ENCODE measurements around the gene ZNF629.
"Not testable (repeated sequence)": the region's sequence is repeated elsewhere in the genome, so short reads cannot be mapped to it uniquely, and the experiment has no call there.

The ZNF629 gene

DNA sequence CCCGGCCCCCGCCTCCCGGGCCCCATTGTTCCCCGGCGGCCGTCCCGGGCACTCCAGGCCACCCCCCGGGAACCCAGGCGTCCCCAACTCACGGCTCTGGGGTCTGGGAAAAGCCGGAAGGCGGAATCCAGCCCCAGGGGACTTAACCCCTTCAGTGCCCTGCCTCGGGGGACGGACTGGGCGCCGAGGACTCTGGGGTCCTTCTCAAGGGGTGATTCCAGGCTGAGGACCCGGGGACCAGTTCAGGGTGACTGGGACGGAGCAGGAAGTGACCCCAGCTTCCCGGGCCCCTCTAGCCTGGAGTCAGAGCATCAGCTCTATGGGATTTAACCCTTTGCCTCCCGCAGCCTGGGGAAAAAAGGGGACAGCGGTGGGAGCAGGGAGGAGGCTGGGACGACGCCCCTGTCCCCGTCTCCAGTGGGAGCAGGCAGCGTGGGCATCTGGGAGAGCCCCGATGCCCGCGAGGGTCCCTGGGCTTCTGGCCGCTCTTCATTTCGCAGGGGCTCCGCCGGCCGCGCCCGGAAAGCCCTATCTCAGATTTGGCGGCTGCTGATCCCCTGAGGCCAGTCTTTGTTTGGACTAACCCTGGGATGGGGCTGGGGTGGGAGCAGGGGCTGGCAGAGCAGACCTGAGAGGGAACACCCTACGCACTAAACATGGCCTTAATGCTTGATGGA is at the start of gene ZNF629:
Gene ZNF629 (minus strand): TSS at position 270 of the 677 bp plus-strand sequence. CDS start 2,723 bp downstream, outside the sequence.
- Histone ChIP-seq H3K4me3 (ENCODE audit: low read depth, low read length) (peak within 1 kb of the TSS; percentile 85), H3K27me3 (ENCODE audit: control insufficient read depth, insufficient read depth, low read length) (no peaks in the 10 kb centered on the region), H3K9me3 (ENCODE audit: control insufficient read depth, insufficient read depth, low read length) (no peaks in the 10 kb centered on the region), H3K4me1 (ENCODE audit: control insufficient read depth, insufficient read depth, low read length) (peaks cover 3% of the 10 kb centered on the region), H3K36me3 (ENCODE audit: control insufficient read depth, insufficient read depth, low read length) (peaks cover 18% of the 10 kb centered on the region), H3K9ac (ENCODE audit: low read depth, low read length) (peak within 1 kb of the TSS; percentile 94)

DNA sequence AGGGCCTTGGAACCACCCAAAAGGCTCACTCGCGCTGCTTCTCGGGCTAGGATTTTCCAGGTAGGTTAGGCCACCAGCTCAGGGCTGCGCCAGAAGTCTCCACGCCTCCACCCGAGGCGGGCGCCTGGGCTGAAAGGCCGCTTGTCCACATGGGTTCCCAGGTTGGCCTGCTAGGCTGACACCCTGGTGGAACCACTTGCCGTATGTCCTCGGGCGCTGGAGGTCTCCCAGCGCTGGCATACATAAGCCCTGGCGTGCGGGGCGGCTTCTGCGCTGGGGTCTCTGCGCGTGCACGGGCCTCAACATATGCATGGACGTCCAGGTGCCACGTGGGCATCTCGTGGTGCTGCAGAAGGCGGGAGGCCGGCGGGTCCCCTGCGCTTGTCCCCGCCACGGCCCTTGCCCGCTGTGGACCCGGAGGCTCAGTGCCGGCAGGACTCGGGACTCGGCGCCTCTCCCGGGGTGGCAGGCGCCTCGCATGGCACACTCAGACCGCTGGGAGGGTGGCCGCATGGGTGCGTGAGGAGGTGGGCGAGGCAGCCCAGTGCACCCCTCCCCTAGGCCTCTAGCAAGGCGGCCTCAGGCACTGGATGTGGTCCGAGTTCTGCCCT is 47.2 kb upstream of the ZNF629 start:
- H3K4me1 ChIP-seq (ENCODE audit: control insufficient read depth, insufficient read depth, low read length), result no peaks in the 10 kb centered on the region
- no peaks in the 10 kb centered on the region for H3K36me3 ChIP-seq (ENCODE audit: control insufficient read depth, insufficient read depth, low read length)
- peaks cover 4% of the 10 kb centered on the region for H3K27me3 ChIP-seq (ENCODE audit: control insufficient read depth, insufficient read depth, low read length)
- H3K9me3 ChIP-seq (ENCODE audit: control insufficient read depth, insufficient read depth, low read length), result no peaks in the 10 kb centered on the region
- H3K9ac ChIP-seq (ENCODE audit: low read depth, low read length), result no peak overlapping the region
- no peak overlapping the region for H3K4me3 ChIP-seq (ENCODE audit: low read depth, low read length)

DNA sequence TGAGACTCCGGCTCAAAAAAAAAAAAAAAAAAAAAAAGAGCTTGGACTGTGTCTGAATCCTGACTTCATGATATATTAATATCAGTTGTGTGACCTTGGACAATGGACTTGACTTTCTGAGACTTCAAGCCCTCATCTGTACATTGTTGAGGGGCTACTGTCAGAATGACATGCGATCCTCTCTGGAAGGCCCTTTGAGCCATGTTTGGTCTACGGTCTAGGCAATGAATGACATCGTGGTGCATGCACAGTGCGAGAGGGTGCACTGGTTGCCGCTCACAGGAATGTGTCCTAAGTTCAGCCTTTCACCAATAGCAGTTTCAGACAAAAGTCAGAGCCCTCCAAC is 43.0 kb upstream of the ZNF629 start:
- H3K36me3 ChIP-seq (ENCODE audit: control insufficient read depth, insufficient read depth, low read length), result no peaks in the 10 kb centered on the region
- H3K4me3 ChIP-seq (ENCODE audit: low read depth, low read length), result no peak overlapping the region
- H3K4me1 ChIP-seq (ENCODE audit: control insufficient read depth, insufficient read depth, low read length), result no peaks in the 10 kb centered on the region
- peaks cover 14% of the 10 kb centered on the region for H3K27me3 ChIP-seq (ENCODE audit: control insufficient read depth, insufficient read depth, low read length)
- H3K9me3 ChIP-seq (ENCODE audit: control insufficient read depth, insufficient read depth, low read length), result no peaks in the 10 kb centered on the region
- no peak overlapping the region for H3K9ac ChIP-seq (ENCODE audit: low read depth, low read length)

DNA sequence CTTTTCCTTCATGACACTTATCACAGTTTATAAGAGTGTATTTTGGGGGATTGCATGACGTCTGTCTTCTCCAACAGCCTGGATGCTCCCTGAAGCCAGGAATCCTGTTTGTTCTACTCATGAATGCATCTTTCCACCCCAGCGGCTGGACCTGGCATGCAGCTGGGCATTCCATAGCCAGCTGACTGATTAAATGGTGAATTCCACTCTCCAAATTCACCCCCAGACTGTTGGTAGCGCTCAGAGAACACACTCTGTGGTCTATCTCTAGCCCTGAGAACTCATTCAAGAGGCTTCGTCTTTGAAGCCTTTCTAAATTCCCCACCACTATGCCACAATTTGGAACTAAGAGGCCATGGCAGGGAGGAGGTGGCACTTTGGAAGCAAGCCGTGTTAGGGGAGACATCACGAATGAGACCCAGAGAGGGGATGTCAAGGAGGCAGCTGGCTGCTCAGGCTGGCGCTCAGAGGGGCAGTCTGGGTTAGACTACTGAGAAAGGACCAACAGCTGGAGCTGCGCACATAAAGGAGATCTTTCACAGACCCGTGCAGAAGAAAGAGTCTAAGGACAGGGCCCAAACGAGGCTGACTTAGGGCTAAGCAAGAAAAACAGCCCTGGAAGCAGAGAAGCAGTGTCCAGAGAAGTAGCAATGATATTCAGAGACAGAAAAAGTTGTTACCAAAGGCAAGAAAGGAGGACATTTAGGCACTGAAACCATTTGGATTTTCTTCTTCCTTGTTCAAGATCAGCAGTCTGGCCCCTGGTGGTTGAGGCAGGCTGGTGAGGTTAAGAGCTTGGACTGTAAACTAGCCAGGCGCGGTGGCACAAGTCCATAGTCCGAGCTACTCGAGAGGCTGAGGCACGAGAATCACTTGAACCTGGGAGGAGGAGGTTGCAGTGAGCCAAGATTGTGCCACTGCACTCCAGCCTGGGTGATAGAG is 42.4 kb upstream of the ZNF629 start:
- H3K4me3 ChIP-seq (ENCODE audit: low read depth, low read length), result no peak overlapping the region
- H3K9ac ChIP-seq (ENCODE audit: low read depth, low read length), result no peak overlapping the region
- H3K4me1 ChIP-seq (ENCODE audit: control insufficient read depth, insufficient read depth, low read length), result no peaks in the 10 kb centered on the region
- no peaks in the 10 kb centered on the region for H3K36me3 ChIP-seq (ENCODE audit: control insufficient read depth, insufficient read depth, low read length)
- H3K27me3 ChIP-seq (ENCODE audit: control insufficient read depth, insufficient read depth, low read length), result peaks cover 14% of the 10 kb centered on the region
- no peaks in the 10 kb centered on the region for H3K9me3 ChIP-seq (ENCODE audit: control insufficient read depth, insufficient read depth, low read length)

DNA sequence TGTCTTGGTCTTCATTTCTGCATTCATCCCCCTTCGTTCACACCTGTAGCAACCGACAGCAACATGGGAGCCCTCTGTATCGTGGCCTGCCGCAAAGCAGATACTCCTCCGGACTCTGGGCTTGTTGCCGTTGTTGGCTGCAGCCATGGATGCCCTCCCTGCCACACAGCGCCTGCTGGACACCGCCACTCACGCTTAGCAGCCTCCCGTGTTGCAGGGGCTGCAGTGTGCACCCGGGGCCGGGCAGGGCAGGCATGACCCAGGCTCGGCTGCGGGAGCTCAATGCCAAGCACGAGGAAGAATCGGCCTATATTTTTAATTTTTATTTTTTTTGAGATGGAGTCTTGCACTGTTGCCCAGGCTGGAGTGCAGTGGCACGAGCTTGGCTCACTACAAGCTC is 34.9 kb upstream of the ZNF629 start:
- H3K4me1 ChIP-seq (ENCODE audit: control insufficient read depth, insufficient read depth, low read length), result no peaks in the 10 kb centered on the region
- H3K27me3 ChIP-seq (ENCODE audit: control insufficient read depth, insufficient read depth, low read length), result peaks cover 2% of the 10 kb centered on the region

DNA sequence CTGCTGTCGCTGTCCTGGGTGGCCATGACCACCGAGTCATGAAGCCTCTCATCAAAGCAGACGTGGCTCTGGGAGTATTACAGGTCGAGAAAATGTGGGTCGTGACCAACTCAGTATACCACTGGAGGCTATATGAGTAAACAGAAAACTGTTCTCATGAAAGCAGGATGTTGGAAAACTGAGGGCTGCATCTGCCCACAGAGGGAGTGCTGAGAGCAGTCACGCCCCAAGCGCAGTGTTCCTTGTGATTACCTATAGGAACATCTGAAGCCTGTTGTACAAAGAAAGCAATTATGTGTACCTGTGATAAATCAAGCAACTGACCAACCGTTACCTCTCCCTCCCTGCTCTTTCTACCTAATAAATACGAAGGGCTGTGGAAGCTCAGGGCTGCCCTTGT is 34.4 kb upstream of the ZNF629 start:
- not testable (repeated sequence) for H3K9ac ChIP-seq (ENCODE audit: low read depth, low read length); H3K4me1 ChIP-seq (ENCODE audit: control insufficient read depth, insufficient read depth, low read length); H3K27me3 ChIP-seq (ENCODE audit: control insufficient read depth, insufficient read depth, low read length)

More for the DNA sequence above, 34.9 kb upstream of the ZNF629 start:
- H3K9ac ChIP-seq (ENCODE audit: low read depth, low read length), result no peak overlapping the region
- H3K36me3 ChIP-seq (ENCODE audit: control insufficient read depth, insufficient read depth, low read length), result no peaks in the 10 kb centered on the region
- no peaks in the 10 kb centered on the region for H3K9me3 ChIP-seq (ENCODE audit: control insufficient read depth, insufficient read depth, low read length)
- H3K4me3 ChIP-seq (ENCODE audit: low read depth, low read length), result no peak overlapping the region

DNA sequence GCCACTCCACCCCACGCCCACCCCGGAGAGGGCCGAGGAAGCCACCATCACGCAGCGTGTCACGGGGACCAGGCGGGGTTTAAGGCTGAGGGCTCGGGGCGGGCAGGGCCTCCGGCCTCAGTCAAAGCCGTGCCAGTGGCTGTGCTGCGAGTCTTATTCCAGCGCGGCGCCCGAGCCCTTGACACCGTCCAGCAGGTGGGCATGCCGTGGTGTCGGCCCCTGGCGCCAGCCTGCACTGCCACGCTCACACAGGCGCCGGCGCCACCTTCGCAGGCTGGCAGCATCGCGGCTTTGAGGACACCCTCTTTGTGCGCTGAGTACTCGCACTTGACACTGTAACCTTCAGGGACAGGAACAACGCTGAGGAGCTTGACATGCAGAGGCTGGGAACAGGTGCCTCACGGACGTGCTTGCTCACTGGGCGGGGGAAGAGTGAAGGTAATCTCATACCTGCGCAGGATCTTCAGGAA is 34.0 kb upstream of the ZNF629 start:
- no peak overlapping the region for H3K4me3 ChIP-seq (ENCODE audit: low read depth, low read length)
- no peak overlapping the region for H3K9ac ChIP-seq (ENCODE audit: low read depth, low read length)
- H3K36me3 ChIP-seq (ENCODE audit: control insufficient read depth, insufficient read depth, low read length), result no peaks in the 10 kb centered on the region
- H3K4me1 ChIP-seq (ENCODE audit: control insufficient read depth, insufficient read depth, low read length), result no peaks in the 10 kb centered on the region
- H3K27me3 ChIP-seq (ENCODE audit: control insufficient read depth, insufficient read depth, low read length), result peaks cover 2% of the 10 kb centered on the region
- no peaks in the 10 kb centered on the region for H3K9me3 ChIP-seq (ENCODE audit: control insufficient read depth, insufficient read depth, low read length)

More for the DNA sequence above, 34.4 kb upstream of the ZNF629 start:
- not testable (repeated sequence) for H3K36me3 ChIP-seq (ENCODE audit: control insufficient read depth, insufficient read depth, low read length); H3K4me3 ChIP-seq (ENCODE audit: low read depth, low read length); H3K9me3 ChIP-seq (ENCODE audit: control insufficient read depth, insufficient read depth, low read length)

DNA sequence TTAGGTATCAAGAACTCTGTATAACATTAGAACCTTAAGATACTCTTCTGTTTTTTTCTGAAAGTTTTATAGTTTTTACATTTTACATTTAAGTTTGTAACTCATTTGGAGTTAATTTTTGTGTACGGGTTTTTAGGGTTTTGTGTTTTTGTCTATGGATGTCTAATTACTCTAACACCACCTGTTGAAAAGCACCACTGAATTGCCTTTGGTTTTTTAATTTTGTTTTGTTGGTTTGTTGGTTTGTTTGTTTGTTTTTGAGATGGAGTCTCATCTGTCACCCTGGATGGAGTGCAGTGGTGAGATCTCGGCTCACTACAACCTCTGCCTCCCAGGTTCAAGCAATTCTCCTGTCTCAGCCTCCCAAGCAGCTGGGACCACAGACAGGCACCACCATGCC is 29.8 kb upstream of the ZNF629 start:
- no peaks in the 10 kb centered on the region for H3K36me3 ChIP-seq (ENCODE audit: control insufficient read depth, insufficient read depth, low read length)
- no peaks in the 10 kb centered on the region for H3K9me3 ChIP-seq (ENCODE audit: control insufficient read depth, insufficient read depth, low read length)
- H3K9ac ChIP-seq (ENCODE audit: low read depth, low read length), result no peak overlapping the region
- H3K27me3 ChIP-seq (ENCODE audit: control insufficient read depth, insufficient read depth, low read length), result peaks cover 6% of the 10 kb centered on the region
- H3K4me1 ChIP-seq (ENCODE audit: control insufficient read depth, insufficient read depth, low read length), result peaks cover 3% of the 10 kb centered on the region
- H3K4me3 ChIP-seq (ENCODE audit: low read depth, low read length), result no peak overlapping the region

DNA sequence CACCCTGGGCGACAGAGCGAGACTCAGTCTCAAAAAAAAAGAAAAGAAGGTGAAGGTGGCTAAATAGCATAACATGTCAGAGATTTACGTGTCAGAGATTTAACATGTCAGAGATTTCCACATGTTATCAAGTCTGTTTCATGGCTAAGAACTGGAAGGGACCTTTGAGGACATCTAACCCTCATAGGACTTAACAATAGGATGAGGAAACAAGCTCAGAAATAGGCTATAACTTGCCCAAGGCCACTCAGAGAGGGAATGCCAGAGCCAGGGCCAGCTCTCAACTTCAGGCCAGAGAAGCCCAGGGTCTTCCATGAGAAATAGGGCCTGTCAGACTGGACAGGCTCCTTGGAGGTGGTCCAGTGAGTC is 26.8 kb upstream of the ZNF629 start:
- H3K9me3 ChIP-seq (ENCODE audit: control insufficient read depth, insufficient read depth, low read length), result no peaks in the 10 kb centered on the region
- H3K9ac ChIP-seq (ENCODE audit: low read depth, low read length), result peak overlapping the region; percentile 65
- no peaks in the 10 kb centered on the region for H3K36me3 ChIP-seq (ENCODE audit: control insufficient read depth, insufficient read depth, low read length)
- peak overlapping the region; percentile 56 for H3K4me3 ChIP-seq (ENCODE audit: low read depth, low read length)
- peaks cover 10% of the 10 kb centered on the region for H3K27me3 ChIP-seq (ENCODE audit: control insufficient read depth, insufficient read depth, low read length)
- H3K4me1 ChIP-seq (ENCODE audit: control insufficient read depth, insufficient read depth, low read length), result peaks cover 3% of the 10 kb centered on the region

DNA sequence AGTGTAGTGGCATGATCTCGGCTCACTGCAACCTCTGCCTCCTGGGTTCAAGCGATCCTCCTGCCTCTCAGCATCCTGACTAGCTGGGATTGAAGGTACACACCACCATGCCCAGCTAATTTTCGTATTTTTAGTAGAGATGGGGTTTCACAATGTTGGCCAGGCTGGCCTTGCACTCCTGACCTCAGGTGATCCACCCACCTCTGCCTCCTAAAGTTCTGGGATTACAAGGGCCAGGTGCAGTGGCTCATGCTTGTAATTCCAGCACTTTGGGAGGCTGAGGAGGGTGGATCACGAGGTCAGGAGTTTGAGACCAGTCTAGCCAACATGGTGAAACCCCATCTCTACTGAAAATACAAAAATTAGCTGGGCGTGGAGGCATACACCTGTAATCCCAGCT is 22.7 kb upstream of the ZNF629 start:
- H3K4me3 ChIP-seq (ENCODE audit: low read depth, low read length); H3K36me3 ChIP-seq (ENCODE audit: control insufficient read depth, insufficient read depth, low read length); H3K4me1 ChIP-seq (ENCODE audit: control insufficient read depth, insufficient read depth, low read length); H3K9me3 ChIP-seq (ENCODE audit: control insufficient read depth, insufficient read depth, low read length); H3K9ac ChIP-seq (ENCODE audit: low read depth, low read length): not testable (repeated sequence)
- peaks cover 38% of the 10 kb centered on the region for H3K27me3 ChIP-seq (ENCODE audit: control insufficient read depth, insufficient read depth, low read length)

DNA sequence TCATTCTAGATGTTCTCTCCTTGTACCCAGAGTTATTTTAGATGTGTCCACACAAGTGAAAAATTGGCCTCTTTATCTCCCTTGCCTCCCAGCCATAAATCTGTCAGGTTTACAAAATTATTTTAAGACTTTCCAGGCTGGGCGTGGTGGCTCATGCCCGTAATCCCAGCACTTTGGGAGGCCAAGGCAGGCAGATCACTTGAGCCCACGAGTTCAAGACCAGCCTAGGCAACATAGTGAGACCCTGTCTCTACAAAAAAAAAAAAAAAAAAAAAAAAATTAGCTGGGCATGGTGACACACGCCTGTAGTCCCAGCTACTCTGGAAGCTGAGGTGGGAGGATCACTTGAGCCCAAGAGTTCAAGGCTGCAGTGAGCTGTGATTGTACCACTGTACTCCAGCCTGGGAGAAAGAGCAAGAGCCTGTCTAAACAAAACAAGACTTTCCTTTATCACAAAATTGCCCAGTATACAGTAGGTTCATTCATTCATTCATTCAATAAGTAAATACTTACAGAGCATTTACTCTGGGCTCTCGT is 22.0 kb upstream of the ZNF629 start:
- not testable (repeated sequence) for H3K9ac ChIP-seq (ENCODE audit: low read depth, low read length); H3K4me1 ChIP-seq (ENCODE audit: control insufficient read depth, insufficient read depth, low read length); H3K36me3 ChIP-seq (ENCODE audit: control insufficient read depth, insufficient read depth, low read length); H3K9me3 ChIP-seq (ENCODE audit: control insufficient read depth, insufficient read depth, low read length); H3K4me3 ChIP-seq (ENCODE audit: low read depth, low read length)
- H3K27me3 ChIP-seq (ENCODE audit: control insufficient read depth, insufficient read depth, low read length), result peaks cover 39% of the 10 kb centered on the region

Measured in iPS-15b (cell line).